Aorta (tissue), 5 donors: ENCODE data around the gene TMPRSS9. TPM values are rescaled to one million over a fixed set of nuclear protein-coding genes. Genes with fewer than 3 reads are reported as not detected.

Experiments
- ATAC-seq: fragments of 200-7000 bp; cut with Tn5 transposase; one replicate; pipeline ENCODE4 v1.9.1; 2022; ENCODE audit warnings: moderate library complexity; ENCODE audit not compliant: low FRiP score
- DNase-seq, 2 donors: peaks; one replicate each; pipeline ENCODE4 v3.0.0-alpha.2; 2020
- H3K27ac ChIP-seq, 2 donors: one replicate each; pipeline ENCODE4 v1.5.1; 2013; ENCODE audit warnings: low read length in 2 of 2, mild to moderate bottlenecking in 2 of 2, moderate library complexity in 2 of 2, control low read depth in 1 of 2, inconsistent platforms in 1 of 2, low read depth in 1 of 2
- H3K27me3 ChIP-seq, 2 donors: one replicate each; pipeline ENCODE4 v1.6.1; 2013; ENCODE audit warnings: control low read depth in 1 of 2, low read length in 1 of 2, mild to moderate bottlenecking in 1 of 2, moderate library complexity in 1 of 2; ENCODE audit not compliant: insufficient read depth in 2 of 2, control insufficient read depth in 1 of 2
- H3K36me3 ChIP-seq, 2 donors: one replicate each; pipeline ENCODE4 v1.6.1; 2013; ENCODE audit warnings: control low read depth in 1 of 2, low read length in 1 of 2, mild to moderate bottlenecking in 1 of 2; ENCODE audit not compliant: insufficient read depth in 2 of 2, control insufficient read depth in 1 of 2
- H3K4me1 ChIP-seq, 2 donors: one replicate each; pipeline ENCODE4 v1.6.1; 2013; ENCODE audit warnings: low read length in 2 of 2, control low read depth in 1 of 2, mild to moderate bottlenecking in 1 of 2, moderate library complexity in 1 of 2; ENCODE audit not compliant: insufficient read depth in 2 of 2, control insufficient read depth in 1 of 2
- H3K4me3 ChIP-seq, 2 donors: one replicate each; pipeline ENCODE4 v1.5.1; 2013; ENCODE audit warnings: low read length in 2 of 2, control low read depth in 1 of 2, mild to moderate bottlenecking in 1 of 2
- H3K9me3 ChIP-seq: one replicate; pipeline ENCODE4 v1.6.1; 2013; ENCODE audit warnings: mild to moderate bottlenecking, low read length; ENCODE audit not compliant: control insufficient read depth
- WGBS, 2 donors: extraction: QIAGEN DNeasy Blood & Tissue Kit; methylation state at CpG; one replicate each; pipeline ENCODE4 v1.1.7; 2013; 5-methylcytosine and 5-hydroxymethylcytosine counted together
- intact Hi-C, 2 donors: fragments of 100-400 bp; cut with DNase I; formaldehyde crosslinking; loops; one replicate each; pipeline versions ENCODE4 v1.14.2 to v1.15.0; 2022
- polyA plus RNA-seq, 2 donors: library from polyadenylated mRNA; stranded (reverse); fragments of 200-250 nt; gene quantifications; one replicate each; pipeline ENCODE4 v1.2.3, GENCODE V29; 2013
- total RNA-seq, 2 donors: library from RNA; stranded (reverse); fragmentation: NEBNext Ultra II Directional; extraction: Animal tissue kit (Norgen Biotek cat#: 25700); gene quantifications; one replicate each; pipeline ENCODE4 v1.2.1, GENCODE V29; 2021
- donor health status: healthy with polysubstance abuse.
- donor health status: Bipolar disorder and iron deficiency.
- donor health status: DM: no; HTN: no; CAD: no.
- donor health status: DM: no; HTN: no; CAD: no.
- donor health status: DM: yes; HTN: yes; CAD: no.

Gene TMPRSS9
- total and polyA plus RNA-seq, 4 donors = 0.23 to 0.27 TPM; not detected in 2

- no peaks in the 10 kb centered on the region for H3K4me1 ChIP-seq
- intact Hi-C loops = no loop called here
- WGBS, 2 donors = 96 to 97% methylated on average over 15 of the region's 15 CpGs
- H3K36me3 ChIP-seq = no peaks in the 10 kb centered on the region
- no peak overlapping the region for H3K27ac ChIP-seq
- DNase-seq (peak in 1 of 2 donors; percentile 40), ATAC-seq (no peak)
- no peaks in the 10 kb centered on the region for H3K27me3 ChIP-seq
- no peak overlapping the region for H3K4me3 ChIP-seq
- H3K9me3 ChIP-seq = no peaks in the 10 kb centered on the region
Observed at GRCh38 chr19:2436926-2437325, 76.9 kb downstream of the TMPRSS9 start.

- Histone ChIP-seq H3K36me3 (no peaks in the 10 kb centered on the region), H3K27me3 (no peaks in the 10 kb centered on the region), H3K9me3 (no peaks in the 10 kb centered on the region), H3K4me1 (no peaks in the 10 kb centered on the region), H3K4me3 (no peak overlapping the region), H3K27ac (no peak overlapping the region)
- DNase-seq = peak in 1 of 2 donors; percentile 32
- intact Hi-C loops = no loop called here
- ATAC-seq = no peak
- 93% methylated on average over 20 of the region's 20 CpGs for WGBS, 2 donors
Observed at GRCh38 chr19:2438178-2438577, 78.1 kb downstream of the TMPRSS9 start.

GRCh38 chr19:2440515-2440914, 80.5 kb downstream of the TMPRSS9 start:
- DNase-seq = no peak
- intact Hi-C loops = no loop called here
- Histone ChIP-seq H3K9me3 (no peaks in the 10 kb centered on the region), H3K27ac (no peak overlapping the region), H3K4me3 (no peak overlapping the region), H3K27me3 (no peaks in the 10 kb centered on the region), H3K36me3 (no peaks in the 10 kb centered on the region), H3K4me1 (no peaks in the 10 kb centered on the region)
- WGBS, 2 donors = 100% methylated on average over 1 of the region's 1 CpG
- ATAC-seq = no peak

- Histone ChIP-seq H3K4me1 (no peaks in the 10 kb centered on the region), H3K36me3 (no peaks in the 10 kb centered on the region), H3K9me3 (no peaks in the 10 kb centered on the region), H3K27me3 (no peaks in the 10 kb centered on the region), H3K27ac (no peak overlapping the region), H3K4me3 (no peak overlapping the region)
- intact Hi-C loops = no loop called here
- 97% methylated on average over 26 of the region's 26 CpGs for WGBS, 2 donors
- no peak for ATAC-seq
- DNase-seq = peak; percentile 39 to 75
Observed at GRCh38 chr19:2441096-2441752, 81.2 kb downstream of the TMPRSS9 start.

- Histone ChIP-seq H3K27me3 (no peaks in the 10 kb centered on the region), H3K4me3 (no peak overlapping the region), H3K4me1 (no peaks in the 10 kb centered on the region), H3K36me3 (no peaks in the 10 kb centered on the region), H3K27ac (no peak overlapping the region), H3K9me3 (no peaks in the 10 kb centered on the region)
- DNase-seq = peak in 1 of 2 donors; percentile 41
- ATAC-seq = no peak
- WGBS, 2 donors = 91 to 93% methylated on average over 22 of the region's 22 CpGs
- intact Hi-C loops = no loop called here
Observed at GRCh38 chr19:2443116-2443784, 83.2 kb downstream of the TMPRSS9 start.

GRCh38 chr19:2443785-2444182, 83.7 kb downstream of the TMPRSS9 start:
- intact Hi-C loops = no loop called here
- Histone ChIP-seq H3K27ac (no peak overlapping the region), H3K9me3 (no peaks in the 10 kb centered on the region), H3K4me3 (no peak overlapping the region), H3K36me3 (no peaks in the 10 kb centered on the region), H3K4me1 (no peaks in the 10 kb centered on the region), H3K27me3 (no peaks in the 10 kb centered on the region)
- 88 to 90% methylated on average over 17 of the region's 17 CpGs for WGBS, 2 donors
- no peak for ATAC-seq
- DNase-seq = peak in 1 of 2 donors; percentile 26

- WGBS, 2 donors = 92 to 94% methylated on average over 34 of the region's 34 CpGs
- no peaks in the 10 kb centered on the region for H3K9me3 ChIP-seq
- H3K4me3 ChIP-seq = no peak overlapping the region
- intact Hi-C loops = no loop called here
- H3K27me3 ChIP-seq = no peaks in the 10 kb centered on the region
- DNase-seq (peak in 1 of 2 donors; percentile 34), ATAC-seq (no peak)
- H3K27ac ChIP-seq = no peak overlapping the region
- H3K4me1 ChIP-seq = no peaks in the 10 kb centered on the region
- H3K36me3 ChIP-seq = no peaks in the 10 kb centered on the region
Observed at GRCh38 chr19:2444251-2445002, 84.4 kb downstream of the TMPRSS9 start.

GRCh38 chr19:2446381-2446780, 86.3 kb downstream of the TMPRSS9 start:
- intact Hi-C loops = no loop called here
- H3K4me1 ChIP-seq = no peaks in the 10 kb centered on the region
- H3K4me3 ChIP-seq = no peak overlapping the region
- H3K27me3 ChIP-seq = no peaks in the 10 kb centered on the region
- ATAC-seq = no peak
- no peaks in the 10 kb centered on the region for H3K36me3 ChIP-seq
- no peak overlapping the region for H3K27ac ChIP-seq
- peak in 1 of 2 donors; percentile 38 for DNase-seq
- no peaks in the 10 kb centered on the region for H3K9me3 ChIP-seq
- 83 to 88% methylated on average over 19 of the region's 19 CpGs for WGBS, 2 donors
